GM12872 (cell line): ENCODE results near the gene SDR42E2.

Experiments used
- CTCF ChIP-seq: IDR thresholded peaks from 3 replicates; pipeline ENCODE4 v1.5.1; 2011; ENCODE audit warnings: low read depth, mild to moderate bottlenecking, low read length, moderate library complexity; ENCODE audit not compliant: insufficient read depth

The SDR42E2 gene

GRCh38 chr16:22239131-22239805, 77.0 kb downstream of the SDR42E2 start:
- TF ChIP-seq CTCF, result no peak

- no peak for TF ChIP-seq CTCF
Measured at GRCh38 chr16:22240023-22240710, 77.9 kb downstream of the SDR42E2 start.
